Nephron (organoid): ENCODE measurements around the gene ACTRT2.

Experiments
- H3K27ac Mint-ChIP-seq, 3 experiments: 2 replicates each; pipeline ENCODE4 v1.8.0; 2020; ENCODE audit warnings: mixed read lengths in 3 of 3, mild to moderate bottlenecking in 2 of 3, moderate library complexity in 1 of 3
- H3K27me3 Mint-ChIP-seq: 2 replicates; pipeline ENCODE4 v1.8.0; 2021; ENCODE audit warnings: low read depth, mild to moderate bottlenecking, moderate library complexity, mixed read lengths
- H3K36me3 Mint-ChIP-seq: 2 replicates; pipeline ENCODE4 v1.8.0; 2020; ENCODE audit warnings: low read depth, mixed read lengths
- H3K4me1 Mint-ChIP-seq: 2 replicates; pipeline ENCODE4 v1.8.0; 2020; ENCODE audit warnings: mixed read lengths
- H3K4me3 Mint-ChIP-seq, 3 experiments: 2 replicates each; pipeline ENCODE4 v1.8.0; 2020; ENCODE audit warnings: mild to moderate bottlenecking in 3 of 3, mixed read lengths in 3 of 3, moderate library complexity in 2 of 3
- H3K9me3 Mint-ChIP-seq: 2 replicates; pipeline ENCODE4 v1.8.0; 2020; ENCODE audit warnings: mixed read lengths
- TF ChIP-seq, protein P1 (sequence below), 3 experiments: fragments of 200-600 bp; sonication (generic); IDR thresholded peaks; one replicate each; pipeline ENCODE4 v1.5.0; 2021; ENCODE audit warnings: antibody characterized with exemption in 3 of 3; ENCODE audit not compliant: unreplicated experiment in 3 of 3

Gene ACTRT2

DNA sequence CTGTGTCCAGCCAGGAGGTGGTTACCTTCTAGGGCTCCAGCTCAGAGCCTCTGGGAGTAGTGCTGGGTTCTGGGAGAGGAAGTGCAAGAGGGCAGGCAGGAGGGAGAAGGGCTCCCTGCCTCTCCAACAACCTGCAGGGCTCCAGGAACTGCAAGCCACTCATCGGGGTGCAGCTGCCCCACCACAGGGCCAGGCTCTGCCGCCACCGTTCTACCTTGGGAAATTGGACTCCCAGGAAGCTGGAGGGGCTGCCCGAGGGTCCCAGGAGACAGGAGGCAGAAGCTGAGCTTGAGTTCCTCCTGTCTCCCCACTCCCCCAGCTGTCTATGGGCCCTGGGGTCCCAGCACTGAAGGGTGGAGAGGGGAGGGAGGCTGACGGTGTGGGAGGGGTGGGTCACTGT lies 40.3 kb downstream of the ACTRT2 start:
- H3K4me3 Mint-ChIP-seq: no peak overlapping the region
- TF ChIP-seq, protein P1, sequence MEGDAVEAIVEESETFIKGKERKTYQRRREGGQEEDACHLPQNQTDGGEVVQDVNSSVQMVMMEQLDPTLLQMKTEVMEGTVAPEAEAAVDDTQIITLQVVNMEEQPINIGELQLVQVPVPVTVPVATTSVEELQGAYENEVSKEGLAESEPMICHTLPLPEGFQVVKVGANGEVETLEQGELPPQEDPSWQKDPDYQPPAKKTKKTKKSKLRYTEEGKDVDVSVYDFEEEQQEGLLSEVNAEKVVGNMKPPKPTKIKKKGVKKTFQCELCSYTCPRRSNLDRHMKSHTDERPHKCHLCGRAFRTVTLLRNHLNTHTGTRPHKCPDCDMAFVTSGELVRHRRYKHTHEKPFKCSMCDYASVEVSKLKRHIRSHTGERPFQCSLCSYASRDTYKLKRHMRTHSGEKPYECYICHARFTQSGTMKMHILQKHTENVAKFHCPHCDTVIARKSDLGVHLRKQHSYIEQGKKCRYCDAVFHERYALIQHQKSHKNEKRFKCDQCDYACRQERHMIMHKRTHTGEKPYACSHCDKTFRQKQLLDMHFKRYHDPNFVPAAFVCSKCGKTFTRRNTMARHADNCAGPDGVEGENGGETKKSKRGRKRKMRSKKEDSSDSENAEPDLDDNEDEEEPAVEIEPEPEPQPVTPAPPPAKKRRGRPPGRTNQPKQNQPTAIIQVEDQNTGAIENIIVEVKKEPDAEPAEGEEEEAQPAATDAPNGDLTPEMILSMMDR (IDR thresholded peaks at IDR 0.05; ENCODE audit: unreplicated experiment in 3 of 3): no peak
- H3K27me3 Mint-ChIP-seq: peaks cover 100% of the 10 kb centered on the region
- peaks cover 13% of the 10 kb centered on the region for H3K9me3 Mint-ChIP-seq
- H3K4me1 Mint-ChIP-seq: no peaks in the 10 kb centered on the region
- no peak overlapping the region for H3K27ac Mint-ChIP-seq
- peaks cover 4% of the 10 kb centered on the region for H3K36me3 Mint-ChIP-seq

DNA sequence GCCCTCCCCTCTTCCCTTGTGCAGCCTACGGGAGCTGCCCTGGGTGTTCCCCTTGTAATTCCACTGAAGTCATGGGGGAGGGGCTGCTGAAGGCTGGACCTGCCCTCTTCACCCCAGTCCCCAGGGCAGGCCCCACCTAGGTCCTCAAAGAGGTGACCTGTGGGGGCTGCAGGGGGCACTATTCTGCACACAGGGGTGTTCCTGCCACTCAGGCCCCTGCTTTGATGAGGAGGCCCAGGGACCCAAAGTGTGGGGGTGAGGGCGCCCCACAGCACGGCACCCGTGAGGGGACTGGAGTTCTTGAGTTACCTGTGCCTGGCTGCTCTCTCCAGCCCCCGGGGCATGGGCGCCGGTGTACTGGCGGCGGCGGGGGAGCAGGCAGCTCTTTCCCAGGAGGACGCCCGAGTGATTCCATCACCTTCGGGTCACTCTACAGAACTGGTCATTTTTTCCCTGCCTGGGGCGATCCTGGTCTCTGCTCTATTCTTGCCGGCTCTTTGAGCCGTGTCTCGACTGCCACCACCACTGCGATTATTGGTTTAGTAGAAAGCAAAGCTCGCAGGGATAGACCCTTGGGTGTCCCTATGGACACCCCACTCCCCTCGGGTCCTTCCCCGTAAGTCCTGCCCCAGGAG lies 40.8 kb downstream of the ACTRT2 start:
- no peak overlapping the region for H3K27ac Mint-ChIP-seq
- peaks cover 13% of the 10 kb centered on the region for H3K9me3 Mint-ChIP-seq
- H3K27me3 Mint-ChIP-seq: peaks cover 100% of the 10 kb centered on the region
- H3K4me3 Mint-ChIP-seq: peak overlapping the region in 1 of 3 experiments; percentile 8
- TF ChIP-seq, protein P1 (IDR thresholded peaks at IDR 0.05; ENCODE audit: unreplicated experiment in 3 of 3): no peak
- H3K4me1 Mint-ChIP-seq: no peaks in the 10 kb centered on the region
- peaks cover 4% of the 10 kb centered on the region for H3K36me3 Mint-ChIP-seq

DNA sequence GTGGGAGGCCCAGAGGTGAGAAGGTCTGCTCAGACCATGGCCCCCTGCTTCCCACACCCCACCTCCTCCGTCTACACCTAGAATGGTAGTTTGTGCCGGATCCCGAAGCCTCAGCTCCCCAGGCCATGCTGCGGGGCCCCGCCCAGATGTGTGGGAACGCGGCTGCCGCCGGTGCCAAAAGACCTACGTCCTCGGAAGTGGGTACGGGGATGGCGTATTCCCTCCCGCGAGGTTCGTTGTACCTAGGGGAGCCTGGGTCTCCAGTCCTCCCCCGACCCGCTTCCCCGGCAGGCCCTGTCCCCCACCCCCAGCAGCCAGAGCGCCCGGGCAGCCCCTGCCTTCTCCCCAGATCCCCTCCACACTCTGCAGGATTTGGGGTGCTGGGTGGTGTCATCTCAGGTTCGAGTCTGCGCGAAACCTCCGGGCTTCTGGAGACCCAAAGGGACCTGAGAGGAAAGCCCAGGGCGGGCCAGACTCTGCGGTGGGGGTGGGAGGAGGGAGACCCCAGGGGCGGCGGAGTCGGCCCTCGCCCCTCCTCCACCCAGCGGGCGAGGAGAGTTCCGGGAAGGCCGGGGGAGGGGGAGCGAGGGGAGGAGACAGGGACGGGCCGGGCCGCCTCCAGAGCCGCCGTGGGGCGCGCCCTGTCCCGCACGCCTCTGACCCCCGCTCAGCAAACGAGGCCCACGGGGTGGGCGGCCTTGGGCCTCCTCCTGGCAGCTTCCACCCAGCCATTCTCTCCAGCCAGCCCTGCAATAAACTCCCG lies 41.5 kb downstream of the ACTRT2 start:
- Mint-ChIP-seq H3K27me3 (peaks cover 100% of the 10 kb centered on the region), H3K36me3 (peaks cover 4% of the 10 kb centered on the region), H3K9me3 (peaks cover 12% of the 10 kb centered on the region), H3K4me1 (no peaks in the 10 kb centered on the region), H3K4me3 (peak overlapping the region in 2 of 3 experiments; percentile 8 to 25), H3K27ac (no peak overlapping the region)
- TF ChIP-seq, protein P1 (IDR thresholded peaks at IDR 0.05; ENCODE audit: unreplicated experiment in 3 of 3): no peak

DNA sequence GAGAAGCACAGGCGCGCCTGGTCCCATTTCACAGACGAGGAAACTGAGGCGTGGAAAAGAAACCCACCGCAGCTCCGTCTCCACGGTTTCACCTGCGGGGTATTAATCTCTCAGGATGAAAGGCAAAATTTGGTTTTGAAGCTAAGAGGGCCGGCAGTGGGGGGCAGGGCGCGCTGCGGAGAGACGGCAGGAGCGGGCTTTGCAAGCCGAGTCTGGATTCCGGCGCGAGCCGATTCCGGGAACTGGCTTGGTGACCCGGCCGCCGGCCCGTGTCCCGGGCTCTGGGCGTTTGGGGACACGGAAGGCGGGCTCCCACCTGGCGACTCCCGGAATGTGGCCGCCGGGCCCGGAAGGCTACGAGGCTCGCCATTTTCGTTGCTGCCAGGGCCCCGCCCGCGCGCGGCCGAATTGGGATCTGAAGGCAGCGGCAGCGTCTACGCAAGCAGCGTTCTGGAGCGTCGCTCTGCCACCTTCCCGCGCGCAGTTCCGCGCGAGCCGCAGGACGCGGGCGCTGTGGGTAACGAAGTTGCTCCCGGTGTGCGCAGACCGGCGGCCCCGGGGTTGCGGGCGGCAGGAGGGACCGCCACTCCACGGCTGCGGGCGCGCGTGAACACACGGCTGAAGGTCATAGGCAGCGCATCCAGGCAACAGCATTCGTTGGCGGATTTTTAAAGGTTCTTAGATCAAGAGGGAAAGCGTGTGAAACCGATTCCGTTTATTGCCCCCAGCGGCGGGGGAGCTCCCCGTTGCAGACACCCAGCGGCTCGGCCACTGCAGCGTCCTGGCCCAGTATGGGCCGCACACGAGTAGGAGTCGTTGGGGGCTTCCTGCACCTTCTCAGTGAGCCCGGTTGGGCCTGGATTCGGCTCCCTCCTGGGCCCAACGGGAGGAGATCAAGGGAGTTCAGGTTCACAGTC lies 42.4 kb downstream of the ACTRT2 start:
- peak overlapping the region in 1 of 3 experiments; percentile 49 for H3K4me3 Mint-ChIP-seq
- no peaks in the 10 kb centered on the region for H3K4me1 Mint-ChIP-seq
- peaks cover 4% of the 10 kb centered on the region for H3K36me3 Mint-ChIP-seq
- TF ChIP-seq, protein P1 (IDR thresholded peaks at IDR 0.05; ENCODE audit: unreplicated experiment in 3 of 3): no peak
- H3K9me3 Mint-ChIP-seq: peaks cover 5% of the 10 kb centered on the region
- H3K27me3 Mint-ChIP-seq: peaks cover 97% of the 10 kb centered on the region
- no peak overlapping the region for H3K27ac Mint-ChIP-seq

DNA sequence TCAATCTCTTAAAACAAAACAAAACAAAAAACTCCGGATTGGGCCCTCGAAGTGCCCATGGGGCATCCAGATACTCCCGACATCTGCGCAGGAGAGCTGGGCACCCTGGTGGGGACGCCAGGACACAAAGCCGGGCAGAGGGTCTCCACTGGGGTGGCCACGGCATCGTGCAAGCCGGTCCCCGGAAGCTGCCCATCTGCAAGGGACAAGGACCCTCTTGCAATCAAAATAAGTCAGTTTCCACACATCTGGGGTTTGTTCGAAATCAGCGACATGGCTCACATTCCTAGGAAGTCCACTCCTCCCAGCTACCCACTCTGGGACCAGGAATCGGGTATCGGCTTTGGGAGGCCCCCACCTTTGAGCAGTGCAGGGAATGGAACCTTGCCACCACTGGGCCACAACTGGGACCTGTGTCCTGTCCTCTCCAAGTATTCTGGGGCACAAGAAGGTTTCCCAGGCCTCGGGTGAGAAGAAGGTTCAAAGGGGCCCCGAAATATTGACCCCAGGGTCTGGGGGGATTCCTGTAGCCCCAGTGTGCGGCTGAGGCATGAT lies 43.1 kb downstream of the ACTRT2 start:
- peaks cover 97% of the 10 kb centered on the region for H3K27me3 Mint-ChIP-seq
- TF ChIP-seq, protein P1 (IDR thresholded peaks at IDR 0.05; ENCODE audit: unreplicated experiment in 3 of 3): no peak
- H3K9me3 Mint-ChIP-seq: no peaks in the 10 kb centered on the region
- H3K27ac Mint-ChIP-seq: no peak overlapping the region
- H3K4me1 Mint-ChIP-seq: peaks cover 4% of the 10 kb centered on the region
- H3K4me3 Mint-ChIP-seq: peak overlapping the region in 1 of 3 experiments; percentile 49
- no peaks in the 10 kb centered on the region for H3K36me3 Mint-ChIP-seq
